Uterus (tissue), 2 donors: ENCODE data around the gene DHFR.

Experiments
- POLR2A ChIP-seq, 2 donors: fragments of 450-650 bp; IDR thresholded peaks; one replicate each; pipeline ENCODE4 v1.6.1; 2016; ENCODE audit warnings: antibody characterized with exemption in 2 of 2, mild to moderate bottlenecking in 1 of 2, moderate library complexity in 1 of 2
- TF ChIP-seq, protein P1 (sequence below), 4 experiments: fragments of 200-600 bp in 2 of 4; fragments of 450-650 bp in 2 of 4; sonication (generic) in 2 of 4; IDR thresholded peaks; one replicate each; pipeline ENCODE4 v1.5.1; 2016 to 2019; ENCODE audit warnings: antibody characterized with exemption in 4 of 4, mild to moderate bottlenecking in 2 of 4, moderate library complexity in 1 of 4

DNA sequence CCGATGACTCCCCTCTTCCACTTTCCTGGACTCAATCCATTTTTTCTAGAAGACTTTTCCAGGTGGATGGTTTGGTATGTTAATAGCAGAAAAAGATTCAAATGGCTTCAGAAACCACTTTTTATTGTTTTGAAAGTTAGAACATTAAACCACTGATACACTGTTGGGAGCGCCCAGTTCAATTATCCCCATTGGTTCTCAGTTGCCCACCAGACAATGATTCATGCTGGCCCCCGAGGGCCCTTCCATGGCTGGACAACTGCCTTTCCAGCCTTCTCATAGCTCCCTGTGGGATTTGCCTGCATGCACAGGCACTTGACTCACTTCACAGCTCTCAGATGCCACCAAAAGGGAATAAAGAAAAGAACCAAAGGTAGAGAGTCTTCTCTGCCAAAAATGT lies 63.4 kb downstream of the DHFR start:
- TF ChIP-seq, protein P1, sequence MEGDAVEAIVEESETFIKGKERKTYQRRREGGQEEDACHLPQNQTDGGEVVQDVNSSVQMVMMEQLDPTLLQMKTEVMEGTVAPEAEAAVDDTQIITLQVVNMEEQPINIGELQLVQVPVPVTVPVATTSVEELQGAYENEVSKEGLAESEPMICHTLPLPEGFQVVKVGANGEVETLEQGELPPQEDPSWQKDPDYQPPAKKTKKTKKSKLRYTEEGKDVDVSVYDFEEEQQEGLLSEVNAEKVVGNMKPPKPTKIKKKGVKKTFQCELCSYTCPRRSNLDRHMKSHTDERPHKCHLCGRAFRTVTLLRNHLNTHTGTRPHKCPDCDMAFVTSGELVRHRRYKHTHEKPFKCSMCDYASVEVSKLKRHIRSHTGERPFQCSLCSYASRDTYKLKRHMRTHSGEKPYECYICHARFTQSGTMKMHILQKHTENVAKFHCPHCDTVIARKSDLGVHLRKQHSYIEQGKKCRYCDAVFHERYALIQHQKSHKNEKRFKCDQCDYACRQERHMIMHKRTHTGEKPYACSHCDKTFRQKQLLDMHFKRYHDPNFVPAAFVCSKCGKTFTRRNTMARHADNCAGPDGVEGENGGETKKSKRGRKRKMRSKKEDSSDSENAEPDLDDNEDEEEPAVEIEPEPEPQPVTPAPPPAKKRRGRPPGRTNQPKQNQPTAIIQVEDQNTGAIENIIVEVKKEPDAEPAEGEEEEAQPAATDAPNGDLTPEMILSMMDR (IDR thresholded peaks at IDR 0.05), result no peak
- TF ChIP-seq POLR2A (IDR thresholded peaks at IDR 0.05), result no peak
